Measurements from ENCODE around the gene HIPK4.
"Not testable (repeated sequence)": the region's sequence is repeated elsewhere in the genome, so short reads cannot be mapped to it uniquely, and the experiment has no call there.

The HIPK4 gene, protein sequence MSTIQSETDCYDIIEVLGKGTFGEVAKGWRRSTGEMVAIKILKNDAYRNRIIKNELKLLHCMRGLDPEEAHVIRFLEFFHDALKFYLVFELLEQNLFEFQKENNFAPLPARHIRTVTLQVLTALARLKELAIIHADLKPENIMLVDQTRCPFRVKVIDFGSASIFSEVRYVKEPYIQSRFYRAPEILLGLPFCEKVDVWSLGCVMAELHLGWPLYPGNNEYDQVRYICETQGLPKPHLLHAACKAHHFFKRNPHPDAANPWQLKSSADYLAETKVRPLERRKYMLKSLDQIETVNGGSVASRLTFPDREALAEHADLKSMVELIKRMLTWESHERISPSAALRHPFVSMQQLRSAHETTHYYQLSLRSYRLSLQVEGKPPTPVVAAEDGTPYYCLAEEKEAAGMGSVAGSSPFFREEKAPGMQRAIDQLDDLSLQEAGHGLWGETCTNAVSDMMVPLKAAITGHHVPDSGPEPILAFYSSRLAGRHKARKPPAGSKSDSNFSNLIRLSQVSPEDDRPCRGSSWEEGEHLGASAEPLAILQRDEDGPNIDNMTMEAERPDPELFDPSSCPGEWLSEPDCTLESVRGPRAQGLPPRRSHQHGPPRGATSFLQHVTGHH

DNA sequence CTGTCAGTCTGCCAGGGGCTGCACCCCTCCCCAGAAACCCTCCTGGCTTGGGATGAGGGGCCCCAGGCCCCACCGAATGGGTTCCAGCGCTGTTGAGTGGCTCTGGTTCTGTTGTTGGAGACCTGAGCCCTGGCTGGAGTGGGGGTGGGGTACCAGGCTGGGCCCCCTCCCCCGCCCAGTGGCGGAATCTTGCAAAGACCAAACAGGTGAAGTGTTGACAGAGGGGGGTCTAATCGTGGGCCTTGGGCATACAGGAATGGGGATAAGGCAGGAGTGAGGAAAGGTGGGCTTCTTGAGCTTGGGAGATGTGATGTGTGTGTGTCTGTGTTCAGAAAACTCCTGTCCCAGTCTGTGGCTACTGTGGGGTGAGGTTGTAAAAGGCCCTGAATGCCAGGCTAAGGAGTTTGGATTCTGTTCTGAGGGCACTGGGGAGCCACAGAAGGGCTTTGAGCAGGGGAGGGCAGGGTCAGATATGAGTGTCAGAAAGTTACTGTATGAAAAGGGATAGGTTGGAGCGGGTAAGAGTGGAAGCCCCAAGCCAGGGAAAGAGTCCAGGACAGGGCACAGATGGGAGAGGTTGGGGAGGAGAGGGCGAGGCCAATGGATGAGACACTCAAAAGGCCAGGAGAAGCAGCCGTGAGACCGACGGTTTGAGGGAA is at the start of gene HIPK4:
Gene HIPK4, minus strand, starts transcription at position 98 of the 659 bp plus-strand sequence. CDS start 279 bp downstream, outside the sequence.
- no peak for DNase-seq

DNA sequence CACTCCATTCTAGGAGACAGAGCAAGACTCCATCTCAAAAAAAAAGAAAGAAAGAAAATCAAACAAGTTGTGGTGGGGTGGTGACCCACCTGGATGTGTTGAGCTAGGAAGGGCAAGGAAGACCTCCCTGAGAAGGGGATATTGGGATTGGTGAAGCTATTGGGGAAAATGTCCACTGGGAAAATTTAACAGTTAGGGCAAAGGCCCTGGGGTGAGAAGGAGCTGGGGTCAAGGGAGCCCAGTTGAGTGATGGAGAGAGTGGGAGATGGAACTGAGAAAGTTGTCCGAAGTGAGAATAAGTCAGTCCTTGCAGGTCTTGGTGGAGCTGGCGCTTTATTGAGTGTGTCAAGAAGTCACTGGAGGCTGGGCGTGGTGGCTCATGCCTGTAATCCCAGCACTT is 48.3 kb upstream of the HIPK4 start:
- no peak for DNase-seq

DNA sequence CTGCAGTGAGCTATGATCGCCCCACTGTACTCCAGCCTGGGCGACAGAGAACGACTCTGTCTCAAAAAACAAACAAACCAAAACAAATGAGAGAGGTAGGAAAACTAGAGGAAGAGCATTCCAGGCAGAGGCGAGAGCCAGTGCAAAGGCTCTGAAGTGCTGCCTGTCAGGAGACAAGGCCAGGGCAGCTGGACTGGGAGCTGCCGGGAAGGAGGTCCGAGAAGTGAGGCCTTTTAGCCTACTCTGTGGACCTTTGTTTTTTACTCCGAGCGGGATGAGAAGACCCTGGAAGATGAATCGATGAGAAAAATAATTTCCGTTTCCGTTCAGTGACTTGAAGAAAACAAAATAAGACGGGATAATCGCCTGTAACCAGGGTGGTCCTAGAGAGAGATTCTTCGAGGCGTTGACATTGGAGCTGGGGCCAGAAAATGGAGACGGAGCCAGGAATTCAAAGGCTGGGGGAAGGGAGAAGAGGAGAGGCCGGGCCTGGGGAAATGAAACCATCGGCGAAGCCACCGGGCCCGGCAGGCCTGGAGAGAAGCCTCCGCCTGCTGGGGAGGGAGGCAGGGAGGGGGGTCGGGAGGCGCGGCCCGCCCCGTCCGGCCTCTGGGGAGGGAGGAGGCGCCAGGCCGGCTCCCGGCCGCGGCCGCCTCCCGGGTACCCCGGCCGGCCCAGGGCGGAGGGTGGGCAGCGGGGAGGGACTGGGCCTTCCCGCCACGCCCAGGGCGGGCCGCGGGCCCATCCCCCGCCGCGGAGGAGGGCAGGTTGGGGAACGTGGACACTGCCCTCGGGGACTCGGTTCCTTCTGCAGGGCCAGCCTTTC is 43.6 kb upstream of the HIPK4 start:
- peak; percentile 71 for DNase-seq

DNA sequence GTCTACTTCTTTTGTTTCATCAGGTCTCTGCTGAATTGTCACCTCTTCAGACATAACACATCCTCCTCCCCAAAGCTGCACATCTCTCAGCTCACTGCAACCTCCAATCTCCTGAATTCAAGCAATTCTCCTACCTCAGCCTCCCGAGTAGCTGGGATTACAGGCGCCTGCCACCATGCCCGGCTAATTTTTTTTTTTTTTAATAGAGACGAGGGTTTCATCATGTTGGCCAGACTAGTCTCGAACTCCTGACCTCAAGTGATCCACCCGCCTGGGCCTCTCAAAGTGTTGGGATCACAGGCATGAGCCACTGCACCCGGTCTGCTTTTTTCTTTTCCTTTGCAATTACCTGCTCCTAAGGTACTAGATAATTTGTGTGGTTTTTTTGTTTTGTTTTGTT is 42.8 kb upstream of the HIPK4 start:
- DNase-seq = not testable (repeated sequence)

DNA sequence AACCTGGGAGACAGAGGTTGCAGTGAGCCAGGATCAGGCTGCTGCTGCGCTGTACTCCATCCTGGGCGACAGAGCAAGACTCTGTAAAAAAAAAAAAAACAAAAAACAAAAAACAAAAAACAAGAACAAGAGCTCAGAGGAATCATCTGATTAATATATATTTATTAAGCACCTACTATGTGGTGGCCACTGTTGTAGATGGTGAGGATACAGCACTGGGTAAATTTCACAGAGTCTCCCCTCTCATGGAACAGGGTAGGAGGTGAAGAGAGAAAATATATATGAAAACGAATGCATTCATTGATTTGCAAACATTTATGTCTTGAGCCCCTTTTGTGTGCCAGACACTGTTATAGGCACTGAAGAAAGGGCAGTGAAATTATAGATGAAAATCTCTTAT is 41.7 kb upstream of the HIPK4 start:
- no peak for DNase-seq

DNA sequence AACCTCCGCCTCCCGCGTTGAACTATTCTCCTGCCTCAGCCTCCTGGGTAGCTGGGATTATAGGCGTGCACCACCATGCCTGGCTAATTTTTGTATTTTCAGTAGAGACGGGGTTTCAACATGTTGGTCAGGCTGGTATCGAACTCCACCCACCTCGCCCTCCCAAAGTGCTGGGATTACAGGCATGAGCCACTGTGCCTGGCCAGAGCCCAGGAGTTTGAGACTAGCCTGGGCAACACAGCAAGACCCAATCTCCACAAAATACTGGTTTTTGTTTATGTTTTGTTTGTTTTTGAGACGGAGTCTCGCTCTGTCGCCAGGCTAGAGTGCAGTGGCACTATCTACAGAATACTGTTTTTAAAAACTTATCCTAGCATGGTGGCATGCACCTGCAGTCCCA is 40.3 kb upstream of the HIPK4 start:
- not testable (repeated sequence) for DNase-seq

DNA sequence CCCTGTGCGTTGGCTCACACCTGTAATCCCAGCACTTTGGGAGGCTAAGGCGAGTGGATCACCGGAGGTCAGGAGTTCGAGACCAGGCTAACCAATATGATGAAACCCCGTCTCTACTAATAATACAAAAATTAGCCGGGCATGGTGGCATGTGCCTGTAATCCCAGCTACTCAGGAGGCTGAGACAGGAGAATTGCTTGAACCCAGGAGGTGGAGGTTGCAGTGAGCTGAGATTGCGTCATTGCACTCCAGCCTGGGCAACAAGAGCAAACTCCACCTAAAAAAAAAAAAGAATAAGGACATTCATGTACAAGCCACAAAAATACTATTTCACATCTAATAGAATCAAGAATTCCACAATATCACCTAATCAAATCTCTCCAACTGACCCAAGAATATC is 38.2 kb upstream of the HIPK4 start:
- DNase-seq = not testable (repeated sequence)

DNA sequence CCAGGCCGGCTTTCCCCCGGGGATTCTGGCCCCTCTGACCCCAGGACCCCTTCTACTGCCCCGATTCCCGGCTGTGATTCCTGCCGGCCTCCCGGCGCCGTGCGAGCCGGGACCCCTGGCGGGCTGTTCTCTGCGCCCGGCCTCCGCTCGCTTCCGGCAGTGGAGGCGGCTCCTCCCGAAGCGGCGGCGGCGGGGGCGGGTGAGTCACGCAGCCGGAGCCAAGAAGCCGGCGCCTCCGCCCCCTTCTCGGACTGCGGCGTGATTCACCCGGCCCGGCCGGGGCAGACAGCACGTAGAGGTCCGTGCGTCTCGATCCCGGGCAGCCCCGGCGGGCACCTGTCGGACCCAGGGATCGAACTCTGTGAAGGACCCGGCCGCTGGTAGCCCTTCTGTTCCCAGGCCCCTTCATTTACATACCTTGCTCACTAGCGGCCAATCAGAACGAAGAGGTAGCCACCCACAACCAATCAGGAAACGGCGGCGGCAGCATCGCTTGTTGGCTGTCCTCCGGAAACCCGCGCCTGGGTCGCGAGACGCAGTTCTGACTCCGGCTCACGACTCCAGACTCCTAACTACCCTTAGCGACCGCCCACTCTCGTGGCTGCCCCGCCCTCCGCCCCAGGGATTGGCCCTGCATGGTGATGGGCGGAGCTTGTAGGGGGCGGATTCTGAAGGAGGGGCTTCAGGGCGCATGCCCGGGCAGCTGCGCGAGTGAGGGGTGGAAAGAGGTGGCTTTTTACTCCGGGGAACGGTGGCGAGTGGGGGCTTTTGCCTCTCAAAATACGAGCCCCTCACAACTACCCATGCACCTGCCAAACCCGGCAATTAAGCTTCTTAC is 35.7 kb upstream of the HIPK4 start, which contains the start of gene SERTAD1:
Gene SERTAD1, minus strand, starts transcription at position 543 of the 838 bp plus-strand sequence. CDS start 2,446 bp downstream, outside the sequence.
- peak; percentile 100 for DNase-seq

DNA sequence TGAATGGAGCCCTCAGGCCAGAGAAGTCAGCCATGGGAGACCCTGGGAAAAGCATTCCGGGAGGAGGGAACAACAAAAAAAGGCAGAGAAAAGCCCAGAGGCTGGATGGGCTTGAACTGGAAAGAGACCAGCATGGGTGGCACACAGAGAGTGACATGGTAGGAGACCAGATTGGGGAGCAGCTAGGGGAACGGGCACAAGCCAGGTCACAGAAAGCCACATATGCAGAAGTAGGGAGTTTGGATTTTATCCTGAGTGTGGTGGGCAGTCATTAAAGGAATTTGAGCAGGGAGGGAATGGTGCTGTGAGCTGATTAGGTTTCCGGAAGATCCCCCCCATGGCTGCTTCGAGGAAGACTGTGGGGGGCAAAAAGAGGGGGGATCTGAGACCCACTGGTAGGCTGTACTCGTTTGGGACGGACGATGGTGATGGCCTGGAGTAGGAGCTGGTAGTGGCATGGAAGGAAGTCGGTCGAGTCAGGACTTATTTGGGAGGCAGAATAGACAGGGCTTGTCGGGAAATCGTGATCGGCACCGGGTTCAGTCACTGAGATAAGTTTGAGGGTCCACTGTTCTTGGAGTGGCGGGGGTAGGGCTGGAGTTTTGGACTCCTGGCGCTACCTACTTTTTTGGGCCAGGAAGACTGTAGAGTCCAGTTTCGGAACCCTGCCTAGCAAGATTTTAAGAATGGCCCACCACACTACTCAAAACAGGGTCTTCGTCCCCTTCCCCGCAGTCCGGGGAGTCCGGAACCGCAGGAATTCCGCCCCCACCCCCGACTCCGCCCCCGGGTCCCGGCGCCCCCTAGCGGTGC is 34.9 kb upstream of the HIPK4 start:
- DNase-seq = no peak

DNA sequence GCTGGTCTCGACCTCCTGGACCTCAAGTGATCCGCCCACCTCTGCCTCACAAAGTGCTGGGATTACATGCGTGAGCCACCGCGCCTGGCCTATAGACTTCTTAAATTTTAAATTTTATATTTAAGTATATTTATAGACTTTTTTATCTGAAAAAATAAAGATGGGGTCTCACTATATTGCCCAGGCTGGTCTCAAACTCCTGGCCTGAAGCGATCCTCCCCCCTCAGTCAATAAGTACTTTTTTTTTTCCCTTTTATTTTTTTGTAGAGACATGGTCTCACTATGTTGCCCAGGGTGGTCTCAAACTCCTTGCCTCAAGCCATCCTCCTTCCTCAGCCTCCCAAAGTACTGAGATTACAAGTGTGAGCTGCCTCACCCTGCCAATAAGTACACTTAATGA is 34.0 kb upstream of the HIPK4 start:
- no peak for DNase-seq

DNA sequence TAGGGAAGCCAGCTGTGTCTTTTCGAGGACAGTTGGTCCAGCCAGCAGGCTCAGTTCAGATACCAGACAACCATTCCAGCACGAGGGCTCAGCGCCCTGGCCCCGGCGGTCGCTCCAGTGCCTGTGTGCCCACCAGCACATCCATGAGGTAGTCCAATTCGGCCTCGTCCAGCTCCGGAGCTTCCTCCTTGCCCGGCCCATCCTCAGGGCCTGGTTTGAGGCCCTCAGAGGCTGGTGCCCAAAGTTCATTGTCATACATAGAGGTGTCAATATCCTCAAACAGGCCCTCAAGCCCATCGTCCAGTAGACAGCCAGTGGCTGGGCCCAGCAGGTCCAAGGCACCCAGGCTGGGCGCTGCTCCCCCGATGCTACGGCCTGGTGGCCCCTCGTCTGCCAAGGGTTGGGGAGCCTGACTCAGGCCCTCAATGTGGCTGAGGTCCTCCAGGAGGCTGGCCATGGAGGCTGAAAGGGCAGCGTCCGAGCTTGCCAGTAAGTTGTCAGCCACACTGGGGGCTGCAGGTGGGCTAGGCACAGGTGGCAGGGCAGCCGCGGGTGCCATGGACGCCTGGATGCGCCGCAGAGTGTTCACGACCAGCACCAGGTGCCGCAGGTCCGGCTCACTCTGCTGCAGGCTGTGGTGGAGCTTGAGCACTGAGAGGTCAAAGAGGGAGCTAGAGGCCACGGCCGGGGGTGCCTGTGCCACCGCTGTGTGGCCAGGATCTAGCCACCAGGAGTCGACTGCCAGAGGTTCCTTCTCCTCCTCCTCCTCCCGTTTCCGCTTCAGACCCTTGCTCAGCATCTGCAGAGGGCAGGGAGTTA is 33.0 kb upstream of the HIPK4 start:
- DNase-seq = no peak

DNA sequence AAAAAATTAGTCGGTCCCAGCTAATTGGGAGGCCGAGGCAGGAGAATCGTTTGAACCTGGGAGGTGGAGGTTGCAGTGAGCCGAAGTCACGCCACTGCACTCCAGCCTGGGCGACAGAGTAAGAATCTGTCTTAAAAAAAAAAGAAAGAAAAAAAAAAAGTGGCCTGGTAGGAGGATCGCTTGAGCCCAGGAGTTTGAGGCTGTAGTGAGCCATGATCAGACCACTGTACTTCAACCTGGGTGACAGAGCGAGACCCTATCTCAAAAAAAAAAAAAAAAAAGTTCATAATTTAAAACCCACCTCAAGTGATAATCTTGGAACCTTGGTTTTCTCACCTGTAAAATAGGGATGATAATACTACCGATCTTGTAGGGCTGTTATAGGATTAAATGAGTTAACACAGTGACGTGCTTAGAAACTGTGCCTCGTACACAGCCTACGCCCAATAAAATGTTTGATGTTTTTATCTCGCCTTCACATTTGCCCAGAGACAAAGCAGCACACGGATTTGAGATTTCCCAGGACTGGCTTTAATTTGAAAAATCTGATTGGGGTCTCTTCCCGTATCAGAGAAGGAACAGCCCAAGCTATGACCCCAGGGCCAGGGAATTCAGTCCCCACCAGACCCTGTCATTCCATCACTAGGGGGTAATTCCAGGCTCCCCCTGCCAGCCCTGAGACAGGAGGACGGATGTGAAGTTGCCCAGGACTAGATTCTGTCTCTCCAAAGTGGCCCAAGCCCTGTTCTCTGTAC is 32.2 kb upstream of the HIPK4 start:
- no peak for DNase-seq

DNA sequence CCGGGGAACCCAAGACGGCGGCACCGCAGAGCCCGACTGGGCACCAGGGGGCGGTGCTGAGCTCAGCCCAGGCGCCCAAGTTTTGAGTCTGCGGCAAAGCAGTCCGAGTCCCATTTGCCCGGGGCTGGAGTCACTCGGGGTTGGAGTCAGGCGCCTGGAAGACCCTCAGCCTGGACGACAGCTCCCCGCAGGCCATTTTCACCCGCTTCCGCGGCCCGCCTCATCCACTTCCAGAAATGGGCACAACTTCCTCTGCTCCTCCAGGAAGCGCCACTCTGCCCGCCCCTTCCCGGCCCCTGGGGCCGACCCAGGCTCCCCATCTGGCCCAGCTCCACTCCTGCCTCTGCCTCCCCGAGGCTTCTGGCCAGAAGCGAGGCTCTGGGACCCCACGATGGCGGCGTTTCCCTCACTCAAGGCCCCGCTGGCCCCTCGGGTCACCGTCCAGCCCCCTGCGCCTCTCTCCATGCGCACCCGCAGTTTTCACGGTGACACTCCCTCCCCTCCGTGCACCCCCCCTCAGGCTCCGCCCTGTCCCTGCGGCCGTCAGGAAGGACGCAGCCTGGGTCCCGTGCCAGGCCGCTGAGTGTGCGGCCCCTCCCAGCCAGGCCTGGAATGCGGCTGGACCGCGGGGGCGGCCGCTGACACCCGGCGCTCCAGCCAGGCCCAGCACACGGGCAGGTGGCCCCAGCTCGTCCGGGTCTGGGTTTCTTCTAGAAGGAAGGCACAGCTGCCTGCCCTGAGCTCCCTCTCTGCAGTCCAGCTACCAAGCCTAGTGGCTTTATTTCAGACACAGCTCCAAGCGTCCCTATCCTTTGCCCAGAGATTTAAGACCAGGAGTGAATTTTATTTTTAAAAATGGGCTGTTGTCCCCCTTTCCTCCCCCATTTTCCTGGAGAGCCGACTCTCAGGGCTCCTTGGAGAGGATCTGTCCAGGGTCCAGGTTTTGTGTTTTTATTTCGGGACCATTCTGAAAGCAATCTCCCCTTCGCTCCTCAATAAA is 31.1 kb upstream of the HIPK4 start:
- DNase-seq = peak; percentile 88

DNA sequence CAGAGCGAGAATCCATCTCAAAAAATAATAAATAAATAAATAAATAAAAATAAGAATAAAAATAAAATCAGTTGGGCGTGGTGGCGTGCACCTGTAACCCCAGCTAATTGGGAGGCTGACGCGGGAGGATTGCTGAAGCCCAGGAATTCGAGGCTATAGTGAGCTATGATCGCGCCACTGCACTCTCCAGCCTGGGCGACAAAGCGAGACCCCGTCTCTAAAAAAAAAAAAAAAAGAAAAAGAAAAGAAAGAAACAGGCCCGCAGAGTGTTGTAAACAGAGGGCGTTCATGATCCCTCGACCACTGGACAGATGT is 30.4 kb upstream of the HIPK4 start:
- DNase-seq = no peak

DNA sequence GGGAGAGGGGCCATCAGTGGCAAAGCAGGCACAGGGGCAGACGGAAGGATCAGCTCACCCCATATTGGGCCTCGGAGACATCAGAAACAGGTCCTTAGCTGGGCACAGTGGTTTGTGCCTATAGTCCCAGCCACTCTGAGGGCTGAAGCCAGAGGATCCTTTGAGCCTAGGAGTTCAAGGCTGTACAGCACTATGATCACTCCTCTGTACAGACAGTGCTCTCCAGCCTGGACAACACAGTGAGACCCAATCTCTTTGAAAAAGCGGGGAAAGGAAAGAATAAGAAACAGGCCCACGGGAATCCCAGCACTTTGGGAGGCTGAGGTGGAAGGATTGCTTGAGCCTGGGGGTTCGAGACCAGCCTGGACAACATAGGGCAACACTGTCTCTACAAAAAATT is 29.8 kb upstream of the HIPK4 start:
- DNase-seq = no peak

DNA sequence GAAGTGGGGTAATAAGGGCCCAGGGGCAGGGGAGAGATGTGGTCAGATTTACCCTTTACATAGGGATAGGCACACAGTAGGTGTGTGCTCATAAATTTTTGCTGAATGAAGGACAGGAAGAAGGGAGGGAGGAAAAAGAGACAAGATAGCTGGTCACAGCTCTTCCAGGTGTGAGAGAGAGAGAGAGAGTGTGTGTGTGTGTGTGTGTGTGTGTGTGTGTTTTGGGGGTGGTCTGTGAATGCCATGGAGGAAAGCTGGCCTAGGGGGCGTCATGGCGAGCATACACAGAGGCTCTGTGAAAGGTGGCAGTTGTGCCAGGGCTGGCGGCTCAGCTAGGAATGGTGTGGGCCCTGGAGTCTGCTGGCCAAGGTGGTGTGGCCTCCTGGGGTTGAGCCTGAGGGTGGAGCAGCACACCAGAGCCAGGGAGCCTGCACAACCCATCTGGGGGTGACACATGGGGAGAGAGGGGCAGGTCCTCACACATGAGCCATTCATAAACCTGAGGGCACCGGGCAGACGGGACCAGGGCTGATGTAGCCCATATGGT is 29.2 kb upstream of the HIPK4 start:
- DNase-seq = no peak

DNA sequence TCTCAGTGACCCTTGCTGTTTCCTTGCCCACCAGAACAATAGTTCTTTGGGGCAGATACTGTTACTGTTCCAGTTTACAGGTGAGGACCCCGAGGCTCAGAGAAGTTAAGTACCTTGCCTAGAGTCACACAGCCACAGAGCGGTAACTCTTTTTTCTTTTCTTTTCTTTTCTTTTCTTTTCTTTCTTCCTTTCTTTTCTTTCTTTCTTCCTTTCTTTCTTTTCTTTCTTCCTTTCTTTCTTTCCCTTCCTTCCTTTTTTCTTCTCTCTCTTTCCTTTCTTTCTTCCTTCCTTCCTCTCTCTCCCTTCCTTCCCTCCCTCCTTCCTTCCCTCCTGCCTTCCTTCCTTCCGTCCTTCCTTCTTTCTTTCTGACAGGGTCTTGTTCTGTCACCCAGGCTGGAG is 28.1 kb upstream of the HIPK4 start:
- no peak for DNase-seq

DNA sequence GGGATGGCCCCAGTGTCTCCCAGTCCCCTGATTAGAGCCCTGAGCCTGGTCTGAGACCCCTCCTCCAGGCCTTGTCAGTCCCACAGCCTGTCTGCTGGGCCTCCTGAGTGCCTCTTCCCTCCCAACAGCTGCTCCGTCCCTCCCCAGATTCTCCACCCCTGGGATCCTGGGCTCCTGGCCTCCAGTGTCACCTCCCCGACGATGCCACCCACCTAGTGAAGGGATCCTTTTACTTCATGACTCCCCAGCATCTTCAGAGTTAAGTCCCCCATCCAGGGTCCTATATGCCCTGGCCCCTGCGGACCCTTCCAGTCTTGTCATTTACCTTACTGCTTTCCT is 27.6 kb upstream of the HIPK4 start:
- DNase-seq = no peak

Measured in activated CD8-positive, alpha-beta memory T cell treated with anti-CD3 and anti-CD28 coated beads, Interleukin-2, amount 50 U/mL, for 48 hours (primary cell).